ENCODE measurements around the gene GPR35.
"Not testable (repeated sequence)": the region's sequence is repeated elsewhere in the genome, so short reads cannot be mapped to it uniquely, and the experiment has no call there.

DNA sequence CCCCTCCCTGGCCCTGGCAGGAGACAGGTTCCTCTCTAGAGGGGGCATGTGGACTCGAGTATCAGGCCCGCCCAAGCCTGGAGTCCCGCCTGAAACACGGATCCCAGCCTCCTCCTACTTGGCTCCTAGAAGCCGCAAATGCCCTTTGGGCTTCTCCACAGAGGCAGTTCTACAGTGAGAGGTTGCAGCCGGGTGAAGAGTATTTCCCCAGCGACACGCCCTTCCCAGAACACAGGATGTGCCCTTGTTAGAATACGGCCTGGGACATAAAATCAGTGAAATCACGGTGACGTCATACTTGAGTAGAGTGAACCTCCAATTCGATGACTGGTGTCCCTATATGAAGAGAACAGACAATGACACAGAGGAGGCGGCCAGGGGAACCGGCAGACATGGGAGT lies 52.8 kb downstream of the GPR35 start:
- TF ChIP-seq, protein P1, sequence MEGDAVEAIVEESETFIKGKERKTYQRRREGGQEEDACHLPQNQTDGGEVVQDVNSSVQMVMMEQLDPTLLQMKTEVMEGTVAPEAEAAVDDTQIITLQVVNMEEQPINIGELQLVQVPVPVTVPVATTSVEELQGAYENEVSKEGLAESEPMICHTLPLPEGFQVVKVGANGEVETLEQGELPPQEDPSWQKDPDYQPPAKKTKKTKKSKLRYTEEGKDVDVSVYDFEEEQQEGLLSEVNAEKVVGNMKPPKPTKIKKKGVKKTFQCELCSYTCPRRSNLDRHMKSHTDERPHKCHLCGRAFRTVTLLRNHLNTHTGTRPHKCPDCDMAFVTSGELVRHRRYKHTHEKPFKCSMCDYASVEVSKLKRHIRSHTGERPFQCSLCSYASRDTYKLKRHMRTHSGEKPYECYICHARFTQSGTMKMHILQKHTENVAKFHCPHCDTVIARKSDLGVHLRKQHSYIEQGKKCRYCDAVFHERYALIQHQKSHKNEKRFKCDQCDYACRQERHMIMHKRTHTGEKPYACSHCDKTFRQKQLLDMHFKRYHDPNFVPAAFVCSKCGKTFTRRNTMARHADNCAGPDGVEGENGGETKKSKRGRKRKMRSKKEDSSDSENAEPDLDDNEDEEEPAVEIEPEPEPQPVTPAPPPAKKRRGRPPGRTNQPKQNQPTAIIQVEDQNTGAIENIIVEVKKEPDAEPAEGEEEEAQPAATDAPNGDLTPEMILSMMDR (IDR thresholded peaks at IDR 0.05; ENCODE audit: low read length), result not testable (repeated sequence)
- TF ChIP-seq EZH2 (IDR thresholded peaks at IDR 0.05; ENCODE audit: borderline replicate concordance, low read length), result not testable (repeated sequence)
